Skeletal muscle tissue (tissue), 4 donors: ENCODE measurements around the gene DCT. TPM values are rescaled to one million over a fixed set of nuclear protein-coding genes. Genes with fewer than 3 reads are reported as not detected.
"Not testable (repeated sequence)": the region's sequence is repeated elsewhere in the genome, so short reads cannot be mapped to it uniquely, and the experiment has no call there.

ENCODE experiments used
- H3K27ac ChIP-seq: one replicate; pipeline ENCODE4 v1.7.0; 2013; ENCODE audit warnings: mild to moderate bottlenecking, low read depth, low read length, inconsistent platforms
- H3K27me3 ChIP-seq, 3 donors: one replicate each; pipeline ENCODE4 v1.7.0; 2013; ENCODE audit warnings: low read length in 3 of 3; ENCODE audit not compliant: control insufficient read depth in 3 of 3, insufficient read depth in 3 of 3
- H3K36me3 ChIP-seq, 3 donors: one replicate each; pipeline ENCODE4 v1.7.0; 2013; ENCODE audit warnings: low read length in 3 of 3; ENCODE audit not compliant: control insufficient read depth in 3 of 3, insufficient read depth in 3 of 3
- H3K4me1 ChIP-seq, 3 donors: one replicate each; pipeline ENCODE4 v1.7.0; 2013; ENCODE audit warnings: low read length in 3 of 3, mild to moderate bottlenecking in 3 of 3; ENCODE audit not compliant: control insufficient read depth in 3 of 3, insufficient read depth in 3 of 3
- H3K4me3 ChIP-seq, 3 donors: one replicate each; pipeline ENCODE4 v1.7.0; 2013; ENCODE audit warnings: low read length in 3 of 3
- H3K9ac ChIP-seq, 3 donors: one replicate each; pipeline ENCODE4 v1.7.0; 2013; ENCODE audit warnings: low read length in 3 of 3, mild to moderate bottlenecking in 3 of 3, moderate library complexity in 2 of 3, low read depth in 1 of 3
- H3K9me3 ChIP-seq, 3 donors: one replicate each; pipeline ENCODE4 v1.7.0; 2013; ENCODE audit warnings: low read length in 3 of 3; ENCODE audit not compliant: control insufficient read depth in 3 of 3
- total RNA-seq: library from RNA; depleted of rRNA; stranded (reverse); fragments of >200 nt; gene quantifications from one replicate; pipeline ENCODE4 v1.2.3, GENCODE V29; 2014
- donor health status: Osteomylitis.

DCT gene
- total RNA-seq: under 0.01 TPM

DNA sequence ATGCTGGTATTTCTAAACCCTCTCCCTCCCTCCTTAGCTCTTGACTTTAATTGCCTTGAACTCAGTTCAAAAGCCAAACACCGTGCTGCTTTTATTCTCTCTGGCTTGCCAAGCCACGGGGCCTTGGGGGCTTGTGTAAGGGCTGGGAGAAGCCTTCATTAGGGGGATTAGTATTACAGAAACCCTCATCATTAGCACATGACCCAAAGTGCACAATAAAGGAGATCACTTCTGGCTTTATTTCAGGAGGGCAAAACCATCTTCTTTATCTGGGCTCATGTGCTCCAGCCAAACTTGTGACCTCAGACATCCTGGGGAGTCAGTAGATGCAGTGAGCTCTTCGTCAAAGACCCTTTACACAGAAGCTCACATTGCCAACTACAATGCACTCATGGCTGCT is at the start of gene DCT:
Gene DCT, minus strand, starts transcription at position 67 of the 400 bp plus-strand sequence. CDS start 427 bp downstream, outside the sequence.
- Histone ChIP-seq H3K27ac (no peak within 1 kb of the TSS), H3K36me3 (no peaks in the 10 kb centered on the region), H3K9ac (no peak within 1 kb of the TSS)

GRCh38 chr13:94526956-94527355 is 47.5 kb upstream of the DCT start:
- not testable (repeated sequence) for H3K4me3 ChIP-seq, H3K36me3 ChIP-seq, H3K27ac ChIP-seq, H3K9me3 ChIP-seq, H3K27me3 ChIP-seq, H3K9ac ChIP-seq, H3K4me1 ChIP-seq

More for the DNA sequence above, at the start of gene DCT:
- Histone ChIP-seq H3K4me3 (no peak within 1 kb of the TSS), H3K27me3 (no peaks in the 10 kb centered on the region), H3K9me3 (no peaks in the 10 kb centered on the region), H3K4me1 (no peaks in the 10 kb centered on the region)

GRCh38 chr13:94525781-94526180 is 46.3 kb upstream of the DCT start:
- Histone ChIP-seq H3K9ac (no peak overlapping the region), H3K9me3 (no peaks in the 10 kb centered on the region), H3K36me3 (no peaks in the 10 kb centered on the region), H3K4me3 (no peak overlapping the region), H3K4me1 (no peaks in the 10 kb centered on the region), H3K27me3 (no peaks in the 10 kb centered on the region), H3K27ac (no peak overlapping the region)

- Histone ChIP-seq H3K9me3 (no peaks in the 10 kb centered on the region), H3K36me3 (no peaks in the 10 kb centered on the region), H3K27me3 (no peaks in the 10 kb centered on the region), H3K4me3 (no peak overlapping the region), H3K4me1 (no peaks in the 10 kb centered on the region), H3K9ac (no peak overlapping the region), H3K27ac (no peak overlapping the region)
Measured at GRCh38 chr13:94524407-94524806, 44.9 kb upstream of the DCT start.

- no peak overlapping the region for H3K27ac ChIP-seq
- no peaks in the 10 kb centered on the region for H3K4me1 ChIP-seq
- no peak overlapping the region for H3K9ac ChIP-seq
- no peaks in the 10 kb centered on the region for H3K9me3 ChIP-seq
- no peaks in the 10 kb centered on the region for H3K27me3 ChIP-seq
- H3K4me3 ChIP-seq: no peak overlapping the region
- H3K36me3 ChIP-seq: no peaks in the 10 kb centered on the region
Measured at GRCh38 chr13:94520001-94520400, 40.5 kb upstream of the DCT start.

- Histone ChIP-seq H3K36me3 (no peaks in the 10 kb centered on the region), H3K4me1 (no peaks in the 10 kb centered on the region), H3K9me3 (no peaks in the 10 kb centered on the region), H3K9ac (no peak overlapping the region), H3K4me3 (no peak overlapping the region), H3K27me3 (no peaks in the 10 kb centered on the region), H3K27ac (no peak overlapping the region)
Measured at GRCh38 chr13:94516456-94516855, 37.0 kb upstream of the DCT start.

GRCh38 chr13:94515911-94516310 is 36.4 kb upstream of the DCT start:
- Histone ChIP-seq H3K27ac (no peak overlapping the region), H3K4me1 (no peaks in the 10 kb centered on the region), H3K9ac (no peak overlapping the region), H3K27me3 (no peaks in the 10 kb centered on the region), H3K36me3 (no peaks in the 10 kb centered on the region), H3K4me3 (no peak overlapping the region), H3K9me3 (no peaks in the 10 kb centered on the region)

DNA sequence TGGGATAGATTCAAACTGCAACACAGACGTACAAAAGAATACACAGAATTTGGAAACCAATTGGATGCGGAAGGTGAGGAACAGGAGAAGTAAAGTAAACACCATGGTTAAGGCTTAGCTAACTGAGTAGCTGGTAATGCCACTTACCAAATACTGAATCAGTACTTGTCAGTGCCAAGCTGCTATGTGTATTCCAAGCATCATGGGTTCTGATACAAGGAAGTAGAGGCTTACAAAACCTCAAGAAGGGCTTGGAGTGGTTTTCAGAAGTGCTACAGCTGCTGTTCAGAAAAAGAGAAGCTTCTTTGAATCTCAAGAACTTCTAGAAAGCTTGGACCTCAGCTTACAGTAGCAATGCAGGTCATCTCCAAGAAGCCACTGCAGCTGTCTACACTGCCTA is 35.9 kb upstream of the DCT start:
- no peaks in the 10 kb centered on the region for H3K4me1 ChIP-seq
- no peak overlapping the region for H3K27ac ChIP-seq
- H3K9ac ChIP-seq: no peak overlapping the region

DNA sequence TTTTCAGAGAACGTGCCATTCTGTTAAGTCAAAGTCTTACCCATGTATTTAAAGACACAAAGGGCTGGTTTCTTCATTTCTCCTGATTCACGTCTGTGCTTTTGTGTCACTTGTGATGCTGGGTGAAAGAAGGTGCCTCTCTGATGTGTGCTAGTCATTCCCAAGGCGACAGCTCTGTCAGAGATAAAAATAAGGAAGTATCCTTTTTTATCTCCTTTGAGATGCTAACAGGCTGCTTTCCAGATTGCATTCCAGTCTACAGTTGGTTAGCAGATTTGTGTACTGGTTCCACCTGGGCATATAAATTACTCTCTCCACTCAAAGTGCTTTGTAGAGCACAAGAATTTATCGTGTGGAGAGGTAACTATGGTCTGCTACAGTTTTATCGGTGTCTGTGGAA is 33.5 kb upstream of the DCT start:
- Histone ChIP-seq H3K36me3 (no peaks in the 10 kb centered on the region), H3K27me3 (no peaks in the 10 kb centered on the region), H3K9me3 (no peaks in the 10 kb centered on the region), H3K4me3 (no peak overlapping the region), H3K4me1 (no peaks in the 10 kb centered on the region), H3K9ac (no peak overlapping the region), H3K27ac (no peak overlapping the region)

More for the DNA sequence above, 35.9 kb upstream of the DCT start:
- Histone ChIP-seq H3K27me3 (no peaks in the 10 kb centered on the region), H3K36me3 (no peaks in the 10 kb centered on the region), H3K4me3 (no peak overlapping the region), H3K9me3 (no peaks in the 10 kb centered on the region)

DNA sequence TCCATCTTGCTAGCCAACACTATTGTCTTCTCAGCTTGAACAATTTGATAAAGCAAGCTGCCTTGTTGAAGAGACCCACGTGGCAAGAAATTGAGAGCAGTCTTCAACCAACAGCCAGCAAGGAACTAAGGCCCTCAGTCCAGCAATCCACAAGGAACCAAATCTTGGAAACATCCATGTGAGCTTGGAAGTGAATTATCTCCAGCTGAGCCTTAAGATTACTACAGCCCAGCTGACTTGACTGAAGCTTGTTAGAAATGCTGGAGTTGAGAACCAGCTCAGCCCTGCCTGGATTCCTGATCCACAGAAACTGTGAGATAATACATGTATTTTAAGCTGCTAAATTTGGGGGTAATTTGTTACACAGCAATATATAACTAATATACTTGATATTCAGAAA is 26.2 kb upstream of the DCT start:
- H3K9ac ChIP-seq: no peak overlapping the region
- no peak overlapping the region for H3K27ac ChIP-seq
- no peaks in the 10 kb centered on the region for H3K9me3 ChIP-seq
- no peaks in the 10 kb centered on the region for H3K36me3 ChIP-seq
- H3K4me1 ChIP-seq: no peaks in the 10 kb centered on the region
- H3K4me3 ChIP-seq: no peak overlapping the region
- no peaks in the 10 kb centered on the region for H3K27me3 ChIP-seq

DNA sequence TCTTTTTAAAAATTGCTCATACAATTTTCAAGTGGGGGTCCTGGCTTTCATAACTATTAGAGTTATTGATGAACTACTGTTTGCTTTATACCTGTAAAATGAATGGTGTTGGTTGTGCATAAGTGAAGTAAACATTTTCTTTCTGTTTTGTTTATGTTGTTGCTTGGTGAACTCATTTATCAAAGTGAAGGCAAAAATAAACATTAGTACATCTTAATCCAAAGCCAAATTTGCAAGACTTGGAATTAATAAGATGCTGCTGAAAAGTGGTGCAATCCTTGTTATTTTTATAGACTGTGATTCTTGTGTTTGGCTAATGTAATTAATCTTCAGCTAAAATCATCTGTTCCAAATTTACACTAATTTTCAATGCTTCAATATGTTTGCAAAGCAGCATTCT is 24.4 kb upstream of the DCT start:
- no peaks in the 10 kb centered on the region for H3K27me3 ChIP-seq
- no peak overlapping the region for H3K9ac ChIP-seq
- H3K27ac ChIP-seq: no peak overlapping the region
- H3K9me3 ChIP-seq: no peaks in the 10 kb centered on the region
- H3K36me3 ChIP-seq: no peaks in the 10 kb centered on the region
- H3K4me3 ChIP-seq: no peak overlapping the region
- no peaks in the 10 kb centered on the region for H3K4me1 ChIP-seq
